NB4 (cell line): ENCODE measurements around the gene OSBPL10.

Experiments used
- DNase-seq: peaks from one replicate; pipeline ENCODE4 v3.0.0; 2010; ENCODE audit warnings: low read depth
- H3K4me3 ChIP-seq: one replicate; pipeline ENCODE4 v1.5.1; 2011; ENCODE audit warnings: mild to moderate bottlenecking, low read depth, low read length, moderate library complexity
- MYC ChIP-seq: IDR thresholded peaks from 2 replicates; pipeline ENCODE4 v1.6.1; 2011; ENCODE audit warnings: low read depth, low read length
- POLR2A ChIP-seq: IDR thresholded peaks from 2 replicates; pipeline ENCODE4 v1.6.1; 2011; ENCODE audit warnings: mild to moderate bottlenecking; ENCODE audit not compliant: insufficient read length; ENCODE audit errors: extremely low read depth
- TF ChIP-seq, protein P1 (sequence below): IDR thresholded peaks from one replicate; pipeline ENCODE4 v1.5.1; 2012; ENCODE audit warnings: low read depth, low read length
- TF ChIP-seq, protein P2 (sequence below): IDR thresholded peaks from 2 replicates; pipeline ENCODE4 v1.6.1; 2011; ENCODE audit warnings: low read depth, low read length

Gene OSBPL10

DNA sequence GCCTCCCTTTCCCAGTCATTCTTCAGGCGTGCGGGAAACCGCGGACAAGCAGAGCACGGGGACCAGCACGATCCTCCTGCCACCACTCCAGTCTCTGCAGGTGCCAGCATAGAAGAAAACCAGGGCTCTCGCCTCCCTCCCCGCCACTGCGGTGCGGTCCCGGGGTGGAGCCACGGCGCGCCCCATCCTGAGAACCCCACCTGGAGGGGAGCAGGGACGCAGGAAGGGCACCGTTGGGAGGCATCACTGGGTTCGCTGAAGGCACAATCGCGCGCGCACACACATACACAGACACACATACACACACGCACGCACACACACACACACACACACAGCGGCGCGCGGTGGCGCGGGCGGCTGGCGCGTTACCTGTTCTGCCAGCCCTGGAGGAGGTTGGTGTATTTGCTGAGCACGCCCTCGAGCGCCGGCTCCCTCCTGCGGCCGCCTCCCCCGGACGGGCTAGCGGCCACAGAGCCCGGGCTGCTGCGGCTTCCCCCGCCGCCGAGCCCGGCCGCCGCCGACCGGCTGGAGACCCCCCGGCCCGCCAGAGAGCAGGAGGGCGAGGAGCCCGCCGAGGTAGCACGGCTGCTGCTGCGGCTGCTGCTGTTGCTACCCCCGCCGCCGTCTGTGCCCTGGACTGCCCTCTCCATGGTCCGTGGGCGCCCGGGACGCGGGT, 394 bp downstream of the OSBPL10 start:
- TF ChIP-seq, protein P1, sequence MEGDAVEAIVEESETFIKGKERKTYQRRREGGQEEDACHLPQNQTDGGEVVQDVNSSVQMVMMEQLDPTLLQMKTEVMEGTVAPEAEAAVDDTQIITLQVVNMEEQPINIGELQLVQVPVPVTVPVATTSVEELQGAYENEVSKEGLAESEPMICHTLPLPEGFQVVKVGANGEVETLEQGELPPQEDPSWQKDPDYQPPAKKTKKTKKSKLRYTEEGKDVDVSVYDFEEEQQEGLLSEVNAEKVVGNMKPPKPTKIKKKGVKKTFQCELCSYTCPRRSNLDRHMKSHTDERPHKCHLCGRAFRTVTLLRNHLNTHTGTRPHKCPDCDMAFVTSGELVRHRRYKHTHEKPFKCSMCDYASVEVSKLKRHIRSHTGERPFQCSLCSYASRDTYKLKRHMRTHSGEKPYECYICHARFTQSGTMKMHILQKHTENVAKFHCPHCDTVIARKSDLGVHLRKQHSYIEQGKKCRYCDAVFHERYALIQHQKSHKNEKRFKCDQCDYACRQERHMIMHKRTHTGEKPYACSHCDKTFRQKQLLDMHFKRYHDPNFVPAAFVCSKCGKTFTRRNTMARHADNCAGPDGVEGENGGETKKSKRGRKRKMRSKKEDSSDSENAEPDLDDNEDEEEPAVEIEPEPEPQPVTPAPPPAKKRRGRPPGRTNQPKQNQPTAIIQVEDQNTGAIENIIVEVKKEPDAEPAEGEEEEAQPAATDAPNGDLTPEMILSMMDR: no peak
- TF ChIP-seq, protein P2, sequence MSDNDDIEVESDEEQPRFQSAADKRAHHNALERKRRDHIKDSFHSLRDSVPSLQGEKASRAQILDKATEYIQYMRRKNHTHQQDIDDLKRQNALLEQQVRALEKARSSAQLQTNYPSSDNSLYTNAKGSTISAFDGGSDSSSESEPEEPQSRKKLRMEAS: no peak
- TF ChIP-seq POLR2A (no peak), MYC (no peak)
- peak; percentile 50 for DNase-seq
- no peak overlapping the region for H3K4me3 ChIP-seq

DNA sequence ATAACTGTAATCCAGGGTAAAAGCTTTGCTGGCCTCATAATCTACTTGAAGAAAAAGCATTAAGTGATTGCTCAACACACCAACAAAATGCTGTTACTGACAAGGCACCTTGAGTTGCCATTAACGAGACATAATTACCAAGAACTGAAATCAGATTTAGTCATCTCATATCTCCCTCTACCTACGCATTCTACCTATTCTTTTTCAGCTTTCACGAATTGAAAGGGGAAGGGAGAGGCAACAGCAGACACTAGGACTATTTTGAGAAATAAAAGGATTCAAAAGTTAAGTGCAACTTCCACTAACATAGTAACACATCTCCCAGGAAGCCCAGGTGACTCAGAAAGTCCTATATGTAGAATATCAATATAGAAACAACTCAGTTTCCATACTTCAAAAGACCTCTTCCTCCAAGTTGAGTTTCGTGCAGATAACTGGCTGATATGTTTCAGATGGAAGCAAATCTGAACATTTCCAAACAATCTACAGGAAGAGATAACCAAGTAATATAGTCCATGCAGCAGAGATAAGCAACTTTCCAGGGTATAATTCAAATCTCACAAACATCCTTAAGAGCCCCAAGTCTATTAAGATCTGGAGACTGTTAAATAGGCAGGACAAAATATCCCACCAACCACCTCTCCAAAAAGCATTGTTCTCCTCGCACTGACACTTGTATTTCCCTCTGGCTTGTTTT, 1.9 kb downstream of the OSBPL10 start:
- TF ChIP-seq MYC: no peak
- TF ChIP-seq, protein P1: no peak
- TF ChIP-seq, protein P2: no peak
- TF ChIP-seq POLR2A: no peak
- no peak overlapping the region for H3K4me3 ChIP-seq
- DNase-seq: no peak

DNA sequence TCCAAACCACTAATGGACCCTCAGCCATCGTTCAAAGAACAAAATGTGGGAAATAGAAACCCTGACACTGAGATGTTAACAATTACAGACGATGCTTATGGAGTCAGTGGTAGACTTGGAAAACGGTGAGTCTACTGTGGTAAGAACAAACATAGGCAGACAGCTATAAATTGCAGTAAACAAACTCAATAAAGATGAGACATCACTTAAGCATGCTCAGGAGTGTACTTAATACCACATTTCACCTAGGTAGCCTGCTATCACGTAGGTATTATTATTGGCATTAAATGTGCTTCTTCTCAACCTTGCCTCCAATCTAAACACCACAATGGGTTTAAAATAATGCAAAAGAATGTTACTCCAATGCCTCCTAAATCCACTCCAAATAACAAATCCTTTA, 2.5 kb downstream of the OSBPL10 start:
- no peak for DNase-seq

DNA sequence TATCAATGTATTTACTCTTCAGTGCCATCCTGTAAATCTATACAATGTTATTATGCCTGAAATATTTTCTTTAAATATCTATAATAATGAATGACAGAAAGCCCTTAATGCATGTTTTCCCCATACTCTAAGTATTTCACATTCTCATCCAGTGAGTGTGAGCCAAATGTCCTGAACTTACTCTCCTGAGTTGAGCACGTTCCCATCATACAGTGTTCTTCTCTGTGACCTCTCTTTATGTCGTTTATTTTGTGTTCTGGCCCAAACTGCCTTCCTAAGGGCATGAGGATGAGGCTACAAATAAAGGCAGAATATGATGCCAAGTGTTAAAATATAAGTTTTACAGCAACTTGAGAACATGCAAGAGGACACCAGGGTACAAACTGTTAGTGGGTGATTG, 3.3 kb downstream of the OSBPL10 start:
- DNase-seq: no peak
- H3K4me3 ChIP-seq: no peak overlapping the region
- TF ChIP-seq MYC (no peak), POLR2A (no peak)
- TF ChIP-seq, protein P1: no peak
- TF ChIP-seq, protein P2: no peak

More for the DNA sequence above, 2.5 kb downstream of the OSBPL10 start:
- TF ChIP-seq POLR2A: no peak
- TF ChIP-seq MYC: no peak
- TF ChIP-seq, protein P1: no peak
- TF ChIP-seq, protein P2: no peak
- H3K4me3 ChIP-seq: no peak overlapping the region

DNA sequence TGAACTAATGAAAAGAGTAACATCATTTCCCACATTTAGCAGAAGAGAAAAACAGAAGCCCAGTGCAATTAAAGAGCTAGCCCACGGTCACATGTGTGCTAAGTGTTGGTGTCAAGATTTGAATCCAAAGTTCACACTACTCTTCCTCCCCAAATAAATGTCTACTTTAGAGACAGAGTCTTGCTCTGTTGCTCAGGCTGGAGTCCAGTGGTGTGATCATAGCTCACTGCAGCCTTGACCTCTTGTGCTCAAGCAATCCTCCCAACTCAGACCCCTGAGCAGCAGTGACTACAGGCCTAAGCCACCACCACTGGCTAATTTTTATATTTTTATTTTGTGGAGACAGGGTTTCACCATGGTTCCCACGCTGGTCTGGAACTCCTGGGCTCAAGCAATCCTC, 4.8 kb downstream of the OSBPL10 start:
- no peak for DNase-seq
- TF ChIP-seq, protein P2: no peak
- TF ChIP-seq POLR2A: no peak
- TF ChIP-seq, protein P1: no peak
- no peak for TF ChIP-seq MYC
- H3K4me3 ChIP-seq: no peak overlapping the region
